GM15510 (cell line): Measurements from ENCODE around the gene DHX16.

Source experiments
- POLR2A ChIP-seq: IDR thresholded peaks from 3 replicates; pipeline ENCODE4 v1.6.1; 2011; ENCODE audit warnings: borderline replicate concordance; ENCODE audit not compliant: insufficient read length; ENCODE audit errors: extremely low read depth

DHX16 gene

GRCh38 chr6:30625511-30625910, 47.3 kb downstream of the DHX16 start:
- no peak for TF ChIP-seq POLR2A

DNA sequence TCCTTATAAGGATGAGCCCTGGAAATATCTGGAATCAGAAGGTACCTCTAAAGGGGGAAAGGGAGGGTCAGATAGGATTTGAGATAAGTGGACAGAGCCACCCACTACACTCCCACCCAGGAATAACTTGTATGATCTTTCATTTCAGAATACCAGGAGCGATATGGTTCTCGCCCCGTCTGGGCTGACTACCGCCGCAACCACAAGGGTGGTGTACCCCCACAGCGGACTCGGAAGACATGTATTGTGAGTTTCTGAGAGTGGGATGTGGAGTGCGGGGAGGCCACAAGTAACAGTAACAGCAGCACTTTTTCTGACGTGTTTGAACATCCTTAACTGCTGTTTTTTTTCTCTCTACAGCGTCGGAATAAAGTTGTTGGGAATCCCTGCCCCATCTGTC, 53.2 kb downstream of the DHX16 start:
- no peak for TF ChIP-seq POLR2A

- TF ChIP-seq POLR2A: no peak
Observed at GRCh38 chr6:30618270-30618797, 54.5 kb downstream of the DHX16 start.

GRCh38 chr6:30617565-30618269, 55.1 kb downstream of the DHX16 start, which contains the start of gene MRPS18B:
Gene MRPS18B (plus strand): TSS chr6:30617840. CDS start chr6:30617866, 26 bp downstream.
- peak; percentile 94 for TF ChIP-seq POLR2A

GRCh38 chr6:30616811-30617564, 55.8 kb downstream of the DHX16 start, which contains the start of gene PPP1R10:
Gene PPP1R10 (minus strand): TSS chr6:30617243. CDS start chr6:30609944, 7,299 bp downstream.
- peak; percentile 99 for TF ChIP-seq POLR2A

GRCh38 chr6:30615958-30616810, 56.6 kb downstream of the DHX16 start:
- no peak for TF ChIP-seq POLR2A

GRCh38 chr6:30615219-30615957, 57.4 kb downstream of the DHX16 start:
- peak; percentile 60 for TF ChIP-seq POLR2A

DNA sequence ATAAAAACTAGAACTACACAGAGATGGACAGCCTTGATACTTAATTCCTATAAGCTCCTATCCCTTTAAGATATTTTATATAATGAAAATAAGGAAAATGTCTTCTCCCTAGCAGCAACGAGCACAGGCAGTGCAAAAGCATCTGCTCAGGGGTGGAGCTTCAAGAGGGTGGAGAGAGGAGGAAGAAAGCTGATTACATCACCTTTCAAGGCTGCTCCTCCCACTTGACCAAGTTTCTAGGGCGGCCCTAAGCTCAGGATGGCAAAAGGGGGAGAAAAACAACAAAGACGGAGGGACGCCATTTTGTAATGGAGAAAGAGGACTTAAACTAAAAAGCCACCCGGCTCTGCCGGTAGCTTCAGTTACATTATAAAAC, 58.0 kb downstream of the DHX16 start:
- TF ChIP-seq POLR2A: peak; percentile 44

DNA sequence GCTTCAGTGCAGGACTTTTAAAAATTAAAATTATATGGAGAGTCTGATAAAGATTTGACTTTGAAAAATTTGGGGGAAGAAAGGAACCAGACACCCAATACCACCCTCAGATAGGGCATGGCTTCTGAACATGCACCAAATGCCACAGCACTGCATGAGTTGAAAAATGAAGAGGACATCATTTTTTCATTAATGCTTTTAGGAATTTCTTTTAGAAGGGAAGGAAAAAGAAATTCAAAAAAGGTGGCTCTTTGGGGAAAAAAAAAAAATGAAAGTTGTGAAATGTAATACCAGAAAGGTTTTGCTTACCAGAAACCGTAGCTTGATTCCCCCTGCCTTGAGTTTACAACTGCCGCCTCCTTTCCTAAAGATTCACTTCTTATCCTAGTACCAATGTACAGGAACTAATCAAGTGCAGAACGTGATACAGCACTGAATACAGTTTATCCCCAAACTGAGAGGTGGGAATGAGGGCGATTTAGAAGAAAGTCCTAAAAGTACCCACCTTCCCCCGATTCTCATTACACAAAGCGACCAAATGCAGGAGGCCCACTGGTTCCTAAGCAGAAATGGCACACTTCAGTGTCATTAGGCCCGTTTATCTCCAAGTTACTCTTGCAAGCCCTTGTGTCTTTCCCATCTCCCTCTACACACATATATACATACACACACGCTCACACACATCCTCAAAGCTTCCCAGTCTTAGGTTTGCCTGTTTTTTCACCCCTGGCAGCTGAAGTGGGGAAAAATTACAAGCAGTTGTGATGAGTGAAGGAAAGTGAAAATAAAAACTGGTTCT, 58.6 kb downstream of the DHX16 start:
- TF ChIP-seq POLR2A: peak; percentile 17

DNA sequence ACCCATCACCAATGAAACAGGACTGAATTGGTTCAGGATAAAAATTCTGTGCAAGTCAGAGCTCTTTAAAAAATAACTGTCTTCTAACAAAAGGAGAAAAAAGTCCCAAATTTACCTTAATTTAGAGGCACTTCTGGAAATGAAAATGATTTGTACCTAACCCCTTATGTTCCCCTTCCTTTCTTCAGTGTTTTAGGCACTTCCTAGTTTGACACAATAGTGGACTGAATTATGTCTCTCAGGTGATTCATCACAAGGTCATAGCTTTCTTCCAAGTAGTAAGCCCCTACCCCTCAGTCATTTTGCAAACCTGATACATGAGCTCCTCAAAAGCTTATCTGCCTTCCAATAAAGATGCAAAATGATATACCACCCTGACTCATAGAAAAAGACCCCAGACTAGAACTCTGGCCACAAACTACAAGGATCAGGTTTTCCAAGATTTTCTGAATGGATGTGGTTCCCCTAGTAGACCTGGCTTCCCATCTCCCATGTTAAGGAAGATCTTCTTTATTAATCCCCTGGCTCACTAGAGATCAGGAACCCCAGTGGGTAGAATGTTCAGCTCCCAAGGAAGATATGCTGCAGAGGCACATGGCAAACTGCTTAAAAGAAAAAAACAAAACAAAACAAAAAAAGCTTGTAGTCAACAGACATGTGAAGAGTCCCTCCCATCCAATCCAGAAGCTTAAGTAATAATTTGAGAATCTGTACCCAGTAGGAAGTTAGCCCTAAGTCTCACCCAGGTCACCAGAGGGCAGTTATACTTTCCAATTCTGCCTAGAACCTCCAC, 59.4 kb downstream of the DHX16 start:
- no peak for TF ChIP-seq POLR2A

- peak; percentile 9 for TF ChIP-seq POLR2A
Observed at GRCh38 chr6:30612687-30613248, 60.0 kb downstream of the DHX16 start.

GRCh38 chr6:30612213-30612612, 60.6 kb downstream of the DHX16 start:
- TF ChIP-seq POLR2A: peak; percentile 14
